Measurements from ENCODE around the gene CUEDC2.
A peak's percentile ranks its signal among the peaks of the same experiment; 100 is the strongest.

The CUEDC2 gene

GRCh38 chr10:102424916-102425315, 7.5 kb downstream of the CUEDC2 start:
- DNase-seq (ENCODE audit: low read depth in 3 of 3) = no peak

- no peak for DNase-seq (ENCODE audit: low read depth in 3 of 3)
Measured at GRCh38 chr10:102424145-102424544, 8.2 kb downstream of the CUEDC2 start.

GRCh38 chr10:102423372-102423968, 8.9 kb downstream of the CUEDC2 start:
- no peak for DNase-seq (ENCODE audit: low read depth in 3 of 3)

- DNase-seq (ENCODE audit: low read depth in 3 of 3) = peak in 1 of 3 experiments; percentile 64
Measured at GRCh38 chr10:102422545-102423129, 9.7 kb downstream of the CUEDC2 start.

GRCh38 chr10:102421757-102422512, 10.4 kb downstream of the CUEDC2 start:
- no peak for DNase-seq (ENCODE audit: low read depth in 3 of 3)

- no peak for DNase-seq (ENCODE audit: low read depth in 3 of 3)
Measured at GRCh38 chr10:102421507-102421756, 10.9 kb downstream of the CUEDC2 start.

- DNase-seq (ENCODE audit: low read depth in 3 of 3) = peak; percentile 95 to 97 (median 96)
Measured at GRCh38 chr10:102420714-102421506, 11.5 kb downstream of the CUEDC2 start, which contains the start of gene FBXL15. Gene FBXL15 (plus strand): TSS chr10:102420836. CDS start chr10:102421130, 294 bp downstream.

- DNase-seq (ENCODE audit: low read depth in 3 of 3) = no peak
Measured at GRCh38 chr10:102420181-102420713, 12.1 kb downstream of the CUEDC2 start.

GRCh38 chr10:102419269-102420180, 12.8 kb downstream of the CUEDC2 start:
- DNase-seq (ENCODE audit: low read depth in 3 of 3) = peak; percentile 53 to 70 (median 56)

GRCh38 chr10:102418622-102419268, 13.6 kb downstream of the CUEDC2 start, which contains the start of gene PSD:
Gene PSD (minus strand): TSS chr10:102418785. CDS start chr10:102417038, 1,747 bp downstream.
- no peak for DNase-seq (ENCODE audit: low read depth in 3 of 3)

GRCh38 chr10:102416695-102417094, 15.7 kb downstream of the CUEDC2 start:
- DNase-seq (ENCODE audit: low read depth in 3 of 3) = no peak

GRCh38 chr10:102416283-102416682, 16.1 kb downstream of the CUEDC2 start:
- DNase-seq (ENCODE audit: low read depth in 3 of 3) = no peak

GRCh38 chr10:102414749-102415148, 17.6 kb downstream of the CUEDC2 start:
- no peak for DNase-seq (ENCODE audit: low read depth in 3 of 3)

GRCh38 chr10:102413806-102414561, 18.4 kb downstream of the CUEDC2 start:
- DNase-seq (ENCODE audit: low read depth in 3 of 3) = no peak

- no peak for DNase-seq (ENCODE audit: low read depth in 3 of 3)
Measured at GRCh38 chr10:102413053-102413705, 19.2 kb downstream of the CUEDC2 start.

- no peak for DNase-seq (ENCODE audit: low read depth in 3 of 3)
Measured at GRCh38 chr10:102412293-102412692, 20.1 kb downstream of the CUEDC2 start.

- no peak for DNase-seq (ENCODE audit: low read depth in 3 of 3)
Measured at GRCh38 chr10:102411341-102412255, 20.8 kb downstream of the CUEDC2 start.
